Activated T-helper 1 cell treated with anti-CD3 and anti-CD28 coated beads, Interleukin-12 subunit alpha, Interleukin-12 subunit beta, Interleukin-2, Interleukin-4 antibody, amounts not matched to agents 30 ng/mL and 10 ng/mL and 1 ng/mL, durations not matched to agents 14 hours and 24 hours and 36 hours (primary cell): Measurements from ENCODE around the gene TBC1D5. TPM values are rescaled to one million over a fixed set of nuclear protein-coding genes. Genes with fewer than 3 reads are reported as not detected.

ENCODE experiments used
- DNase-seq: peaks from one replicate; pipeline ENCODE4 v3.0.0; 2021; ENCODE audit warnings: low spot score
- H3K27ac Mint-ChIP-seq: one replicate; pipeline ENCODE4 v1.8.0; 2021; ENCODE audit warnings: mild to moderate bottlenecking, mixed read lengths
- H3K27me3 Mint-ChIP-seq: one replicate; pipeline ENCODE4 v1.8.0; 2022; ENCODE audit warnings: mild to moderate bottlenecking, moderate library complexity, mixed read lengths; ENCODE audit not compliant: insufficient read depth
- H3K36me3 Mint-ChIP-seq: one replicate; pipeline ENCODE4 v1.8.0; 2021; ENCODE audit warnings: low read depth, mixed read lengths
- H3K4me1 Mint-ChIP-seq: one replicate; pipeline ENCODE4 v1.8.0; 2021; ENCODE audit warnings: low read depth, mixed read lengths
- H3K4me3 Mint-ChIP-seq: one replicate; pipeline ENCODE4 v1.8.0; 2021; ENCODE audit warnings: mild to moderate bottlenecking, moderate library complexity, mixed read lengths
- H3K9me3 Mint-ChIP-seq: one replicate; pipeline ENCODE4 v1.8.0; 2021; ENCODE audit warnings: mixed read lengths
- intact Hi-C: fragments of 100-400 bp; cut with micrococcal nuclease; formaldehyde crosslinking; loops from one replicate; pipeline ENCODE4 v1.15.1; 2024
- total RNA-seq: library from RNA; stranded (reverse); gene quantifications from 2 replicates; pipeline ENCODE4 v1.2.3, GENCODE V29; 2022

Gene TBC1D5
- total RNA-seq, 1 donor from 2014 or later: 31.4 TPM

- peaks cover 1% of the 10 kb centered on the region for H3K27me3 Mint-ChIP-seq
- intact Hi-C loops: loop anchor here (1.0 kb wide), 2 partner anchors 13 to 44 kb away; no protein-coding TSS in a partner anchor
- peaks cover 25% of the 10 kb centered on the region for H3K4me1 Mint-ChIP-seq
- DNase-seq: no peak
- H3K36me3 Mint-ChIP-seq: peaks cover under 1% of the 10 kb centered on the region
- H3K27ac Mint-ChIP-seq: no peak overlapping the region
- no peaks in the 10 kb centered on the region for H3K9me3 Mint-ChIP-seq
- no peak overlapping the region for H3K4me3 Mint-ChIP-seq
These were observed 547.2 kb downstream of the TBC1D5 start for GRCh38 chr3:17195192-17195611.

GRCh38 chr3:17194116-17194515, 548.3 kb downstream of the TBC1D5 start:
- H3K27me3 Mint-ChIP-seq: peaks cover 1% of the 10 kb centered on the region
- intact Hi-C loops: no loop called here
- H3K9me3 Mint-ChIP-seq: no peaks in the 10 kb centered on the region
- H3K36me3 Mint-ChIP-seq: peaks cover 3% of the 10 kb centered on the region
- DNase-seq: no peak
- H3K4me3 Mint-ChIP-seq: no peak overlapping the region
- peaks cover 27% of the 10 kb centered on the region for H3K4me1 Mint-ChIP-seq
- H3K27ac Mint-ChIP-seq: no peak overlapping the region

- peaks cover 27% of the 10 kb centered on the region for H3K4me1 Mint-ChIP-seq
- no peak for DNase-seq
- H3K4me3 Mint-ChIP-seq: no peak overlapping the region
- intact Hi-C loops: no loop called here
- peaks cover 5% of the 10 kb centered on the region for H3K27me3 Mint-ChIP-seq
- H3K36me3 Mint-ChIP-seq: peaks cover 6% of the 10 kb centered on the region
- no peaks in the 10 kb centered on the region for H3K9me3 Mint-ChIP-seq
- no peak overlapping the region for H3K27ac Mint-ChIP-seq
These were observed 549.4 kb downstream of the TBC1D5 start for GRCh38 chr3:17192995-17193394.

- H3K27me3 Mint-ChIP-seq: peaks cover 8% of the 10 kb centered on the region
- H3K36me3 Mint-ChIP-seq: peaks cover 6% of the 10 kb centered on the region
- intact Hi-C loops: no loop called here
- no peaks in the 10 kb centered on the region for H3K9me3 Mint-ChIP-seq
- peak overlapping the region; percentile 14 for H3K27ac Mint-ChIP-seq
- peaks cover 19% of the 10 kb centered on the region for H3K4me1 Mint-ChIP-seq
- no peak for DNase-seq
- no peak overlapping the region for H3K4me3 Mint-ChIP-seq
These were observed 551.9 kb downstream of the TBC1D5 start for GRCh38 chr3:17190353-17191078.

- Mint-ChIP-seq H3K4me3 (no peak overlapping the region), H3K9me3 (no peaks in the 10 kb centered on the region), H3K27me3 (peaks cover 6% of the 10 kb centered on the region), H3K4me1 (peaks cover 20% of the 10 kb centered on the region), H3K36me3 (peaks cover 8% of the 10 kb centered on the region), H3K27ac (no peak overlapping the region)
- no peak for DNase-seq
- intact Hi-C loops: no loop called here
These were observed 554.1 kb downstream of the TBC1D5 start for GRCh38 chr3:17188378-17188777.

GRCh38 chr3:17187589-17188184, 554.7 kb downstream of the TBC1D5 start:
- Mint-ChIP-seq H3K27me3 (peaks cover 6% of the 10 kb centered on the region), H3K36me3 (peaks cover 8% of the 10 kb centered on the region)

GRCh38 chr3:17183951-17184550, 558.4 kb downstream of the TBC1D5 start:
- Mint-ChIP-seq H3K36me3 (peaks cover 14% of the 10 kb centered on the region), H3K4me1 (peaks cover 32% of the 10 kb centered on the region), H3K27ac (no peak overlapping the region), H3K4me3 (no peak overlapping the region), H3K9me3 (no peaks in the 10 kb centered on the region), H3K27me3 (peaks cover 12% of the 10 kb centered on the region)
- intact Hi-C loops: loop anchor here (1.0 to 5.0 kb wide), 2 partner anchors 342 to 558 kb away; partner anchors contain the start of gene TBC1D5
- no peak for DNase-seq

More at GRCh38 chr3:17187589-17188184, 554.7 kb downstream of the TBC1D5 start:
- no peak for DNase-seq
- no peak overlapping the region for H3K27ac Mint-ChIP-seq
- intact Hi-C loops: no loop called here
- peaks cover 27% of the 10 kb centered on the region for H3K4me1 Mint-ChIP-seq
- H3K9me3 Mint-ChIP-seq: no peaks in the 10 kb centered on the region
- no peak overlapping the region for H3K4me3 Mint-ChIP-seq

- Mint-ChIP-seq H3K36me3 (peaks cover 11% of the 10 kb centered on the region), H3K9me3 (no peaks in the 10 kb centered on the region), H3K4me3 (peak overlapping the region; percentile 31), H3K4me1 (peaks cover 32% of the 10 kb centered on the region), H3K27ac (no peak overlapping the region), H3K27me3 (peaks cover 11% of the 10 kb centered on the region)
- intact Hi-C loops: loop anchor here (1.0 to 5.0 kb wide), 10 partner anchors 13 to 917 kb away; partner anchors contain the start of gene OXNAD1
- DNase-seq: no peak
These were observed 560.3 kb downstream of the TBC1D5 start for GRCh38 chr3:17182166-17182565.

GRCh38 chr3:17181413-17181907, 561.0 kb downstream of the TBC1D5 start:
- H3K36me3 Mint-ChIP-seq: peaks cover 11% of the 10 kb centered on the region

GRCh38 chr3:17179381-17180205, 562.8 kb downstream of the TBC1D5 start:
- H3K4me3 Mint-ChIP-seq: no peak overlapping the region
- no peaks in the 10 kb centered on the region for H3K9me3 Mint-ChIP-seq
- no peak overlapping the region for H3K27ac Mint-ChIP-seq
- no peak for DNase-seq
- intact Hi-C loops: loop anchor here (2.0 to 5.0 kb wide), 2 partner anchors 91 to 337 kb away; no protein-coding TSS in a partner anchor
- H3K27me3 Mint-ChIP-seq: peaks cover 12% of the 10 kb centered on the region
- H3K36me3 Mint-ChIP-seq: peaks cover 8% of the 10 kb centered on the region
- H3K4me1 Mint-ChIP-seq: peaks cover 44% of the 10 kb centered on the region

More at GRCh38 chr3:17181413-17181907, 561.0 kb downstream of the TBC1D5 start:
- Mint-ChIP-seq H3K4me1 (peaks cover 34% of the 10 kb centered on the region), H3K4me3 (no peak overlapping the region), H3K27ac (no peak overlapping the region), H3K9me3 (no peaks in the 10 kb centered on the region), H3K27me3 (peaks cover 14% of the 10 kb centered on the region)
- DNase-seq: no peak
- intact Hi-C loops: loop anchor here (2.0 to 5.0 kb wide), 2 partner anchors 93 to 339 kb away; no protein-coding TSS in a partner anchor

- no peak for DNase-seq
- Mint-ChIP-seq H3K4me3 (no peak overlapping the region), H3K27ac (no peak overlapping the region), H3K4me1 (peaks cover 19% of the 10 kb centered on the region), H3K27me3 (peaks cover 16% of the 10 kb centered on the region), H3K36me3 (peaks cover 6% of the 10 kb centered on the region), H3K9me3 (no peaks in the 10 kb centered on the region)
- intact Hi-C loops: no loop called here
These were observed 565.7 kb downstream of the TBC1D5 start for GRCh38 chr3:17176757-17177156.

- DNase-seq: no peak
- H3K4me3 Mint-ChIP-seq: no peak overlapping the region
- H3K9me3 Mint-ChIP-seq: no peaks in the 10 kb centered on the region
- no peak overlapping the region for H3K27ac Mint-ChIP-seq
- peaks cover 18% of the 10 kb centered on the region for H3K27me3 Mint-ChIP-seq
- peaks cover 12% of the 10 kb centered on the region for H3K4me1 Mint-ChIP-seq
- H3K36me3 Mint-ChIP-seq: peaks cover 4% of the 10 kb centered on the region
- intact Hi-C loops: no loop called here
These were observed 567.1 kb downstream of the TBC1D5 start for GRCh38 chr3:17175187-17175807.
